ENCODE data around the gene CLSTN3. TPM values are rescaled to one million over a fixed set of nuclear protein-coding genes. Genes with fewer than 3 reads are reported as not detected.

CLSTN3 gene
- total and polyA plus RNA-seq, 10 of the 15 experiments (the other 5 are each of a cell fraction or from before 2014, with no cell fraction given) = 0.09 to 35.9 (median 11.3) TPM

DNA sequence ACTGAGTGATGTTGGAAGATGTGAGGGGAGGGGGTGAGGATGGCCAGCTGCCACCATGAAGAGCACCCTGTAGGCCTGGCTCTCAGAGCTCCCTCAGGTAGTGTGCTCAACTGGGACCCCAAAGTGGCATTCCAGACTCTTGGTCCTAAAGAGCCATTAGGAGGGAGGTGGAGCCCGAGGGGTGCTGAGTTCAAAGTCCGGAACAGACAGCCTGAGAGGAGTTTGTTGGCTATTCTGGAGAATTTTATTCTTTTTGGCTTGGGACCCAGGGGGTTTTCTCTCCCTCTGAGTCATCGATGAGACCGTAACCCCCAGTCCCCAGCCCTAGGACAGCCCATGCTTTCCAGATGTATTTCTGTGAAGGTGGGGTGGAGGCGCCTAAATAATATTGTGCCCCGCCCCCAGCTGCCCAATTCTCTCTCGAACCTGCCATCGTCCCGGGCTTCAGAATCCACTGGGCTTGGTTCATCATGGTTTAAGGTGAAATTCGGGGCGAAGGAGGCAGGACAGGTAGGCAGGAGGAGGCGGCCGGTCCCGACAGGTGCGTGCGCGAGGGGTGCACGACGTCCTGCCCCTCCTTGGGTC, 792 bp upstream of the CLSTN3 start:
- 18% methylated on average over 19 of the region's 19 CpGs for WGBS (ENCODE audit: insufficient coverage, insufficient replicate concordance, low lambda C conversion rate, missing lambda C conversion rate)
- ChIA-PET SMC1A (ENCODE audit: uncharacterized antibody, unreplicated experiment) (no interaction called here), POLR2A (interaction anchor here (1.2 kb wide), 1 partner anchor 21 kb away, joined by 3 read pairs; no protein-coding TSS in a partner anchor), CTCF (interaction anchor here (0.8 kb wide), 1 partner anchor 111 kb away, joined by 3 read pairs; the partner anchor contains the start of gene LPCAT3), RAD21 (ENCODE audit: unreplicated experiment) (no interaction called here)
- Histone ChIP-seq H3K4me1 (ENCODE audit: control insufficient read depth, insufficient read depth, low read length) (peaks cover 13% of the 10 kb centered on the region), H3K4me3 (peak overlapping the region; percentile 85), H3K27me3 (replicated peaks in 1 of 2; ENCODE audit: control insufficient read depth in 2 of 2, insufficient read depth in 2 of 2, low read length in 1 of 2) (no peaks in the 10 kb centered on the region), H3K9me3 (replicated peaks; ENCODE audit: control insufficient read depth, insufficient read depth, low read length) (no peaks in the 10 kb centered on the region), H3K36me3 (ENCODE audit: control insufficient read depth in 2 of 2, insufficient read depth in 2 of 2, low read length in 1 of 2) (no peaks in the 10 kb centered on the region; a peak in 3 of 4 replicates), H3K27ac (ENCODE audit: control insufficient read depth, insufficient read depth) (no peak overlapping the region; the same call in 1 of the 2 replicates), H3K9ac (ENCODE audit: control insufficient read depth, insufficient read depth, low read length) (no peak overlapping the region), H3K79me2 (ENCODE audit: control insufficient read depth, insufficient read depth, low read length) (no peaks in the 10 kb centered on the region), H4K20me1 (ENCODE audit: control insufficient read depth, insufficient read depth) (no peaks in the 10 kb centered on the region), H2AFZ (ENCODE audit: control insufficient read depth, low read depth, low read length) (peak overlapping the region; percentile 58), H3K4me2 (ENCODE audit: control insufficient read depth, insufficient read depth) (peak overlapping the region; percentile 98)
- TF ChIP-seq RB1 (IDR thresholded peaks at IDR 0.05; ENCODE audit: borderline replicate concordance) = peak; percentile 34; the same call in 1 of the 2 replicates
- no peak for TF ChIP-seq CREM (IDR thresholded peaks at IDR 0.05; ENCODE audit: low read depth)
- TF ChIP-seq, protein P1, sequence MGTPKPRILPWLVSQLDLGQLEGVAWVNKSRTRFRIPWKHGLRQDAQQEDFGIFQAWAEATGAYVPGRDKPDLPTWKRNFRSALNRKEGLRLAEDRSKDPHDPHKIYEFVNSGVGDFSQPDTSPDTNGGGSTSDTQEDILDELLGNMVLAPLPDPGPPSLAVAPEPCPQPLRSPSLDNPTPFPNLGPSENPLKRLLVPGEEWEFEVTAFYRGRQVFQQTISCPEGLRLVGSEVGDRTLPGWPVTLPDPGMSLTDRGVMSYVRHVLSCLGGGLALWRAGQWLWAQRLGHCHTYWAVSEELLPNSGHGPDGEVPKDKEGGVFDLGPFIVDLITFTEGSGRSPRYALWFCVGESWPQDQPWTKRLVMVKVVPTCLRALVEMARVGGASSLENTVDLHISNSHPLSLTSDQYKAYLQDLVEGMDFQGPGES (IDR thresholded peaks at IDR 0.05) = no peak
- TF ChIP-seq, protein P2, sequence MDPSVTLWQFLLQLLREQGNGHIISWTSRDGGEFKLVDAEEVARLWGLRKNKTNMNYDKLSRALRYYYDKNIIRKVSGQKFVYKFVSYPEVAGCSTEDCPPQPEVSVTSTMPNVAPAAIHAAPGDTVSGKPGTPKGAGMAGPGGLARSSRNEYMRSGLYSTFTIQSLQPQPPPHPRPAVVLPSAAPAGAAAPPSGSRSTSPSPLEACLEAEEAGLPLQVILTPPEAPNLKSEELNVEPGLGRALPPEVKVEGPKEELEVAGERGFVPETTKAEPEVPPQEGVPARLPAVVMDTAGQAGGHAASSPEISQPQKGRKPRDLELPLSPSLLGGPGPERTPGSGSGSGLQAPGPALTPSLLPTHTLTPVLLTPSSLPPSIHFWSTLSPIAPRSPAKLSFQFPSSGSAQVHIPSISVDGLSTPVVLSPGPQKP (IDR thresholded peaks at IDR 0.05; ENCODE audit: low read depth, low read length) = no peak
- no TSS peak for BruUV-seq (replicated peaks)
- FAIRE-seq (no peak), DNase-seq (ENCODE audit: low read depth, low spot score) (no peak), ATAC-seq (no peak)
- in situ Hi-C loops (cut with MboI) = no loop called here
- intact Hi-C loops (cut with micrococcal nuclease; ENCODE audit: unreplicated experiment) = no loop called here
